HG03066 (cell line): ENCODE data around the gene MEIOB.

Experiments
- ATAC-seq: cut with Tn5 transposase; IDR thresholded peaks from one replicate; pipeline ENCODE4 v1.9.1; 2021; ENCODE audit warnings: low read depth; ENCODE audit not compliant: unreplicated experiment

MEIOB gene

DNA sequence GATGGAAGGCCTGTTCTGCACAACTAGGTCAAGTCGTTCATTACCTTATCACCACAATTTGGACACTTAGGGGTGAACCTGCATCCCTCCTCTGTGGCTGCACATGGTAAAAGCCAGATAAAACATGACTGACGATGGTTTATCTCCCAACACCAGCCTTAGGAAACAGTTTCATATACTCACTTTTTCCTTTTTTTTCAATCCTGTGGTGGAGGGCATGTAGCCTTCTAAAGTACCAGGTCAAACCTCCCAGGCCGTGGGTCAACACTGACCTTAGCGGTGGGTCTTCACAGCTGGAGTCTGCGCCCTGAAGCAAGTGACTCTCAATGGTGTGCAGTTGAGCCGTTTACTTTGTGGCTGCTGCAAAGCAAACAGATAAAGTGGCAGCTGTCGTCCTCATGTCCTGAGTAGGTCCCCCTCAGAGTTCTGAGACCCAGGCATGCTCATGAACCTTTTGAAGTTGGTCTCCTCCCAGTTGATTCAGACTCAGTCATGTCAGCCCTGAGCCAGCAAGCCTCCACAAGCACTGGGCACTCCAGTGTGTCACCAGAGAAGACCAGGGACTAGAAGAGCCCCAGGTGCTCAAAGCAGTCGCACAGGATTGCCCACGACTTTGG lies 39.0 kb downstream of the MEIOB start:
- ATAC-seq, result no peak

GRCh38 chr16:1831186-1832075 lies 40.5 kb downstream of the MEIOB start:
- no peak for ATAC-seq

DNA sequence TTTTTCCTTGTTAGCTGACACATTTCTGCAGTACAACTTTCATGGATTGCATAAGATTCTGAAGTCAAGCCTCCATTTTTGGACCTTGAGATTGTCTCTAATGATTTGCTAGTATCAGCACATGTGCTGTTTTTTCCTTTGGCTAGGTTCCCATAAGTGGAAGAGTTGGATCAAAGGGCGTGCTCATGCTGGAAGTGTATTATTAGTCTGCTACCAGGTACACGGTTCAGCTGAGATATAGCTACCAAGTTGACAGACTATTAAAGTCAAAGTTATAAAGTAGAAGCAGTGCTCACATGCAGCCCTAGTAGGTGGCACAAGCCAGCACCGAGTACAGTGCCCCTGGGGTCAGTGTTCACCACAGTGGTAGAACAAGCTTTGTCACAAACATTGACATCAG lies 41.8 kb downstream of the MEIOB start:
- no peak for ATAC-seq

GRCh38 chr16:1828645-1829410 lies 43.1 kb downstream of the MEIOB start:
- ATAC-seq, result no peak

DNA sequence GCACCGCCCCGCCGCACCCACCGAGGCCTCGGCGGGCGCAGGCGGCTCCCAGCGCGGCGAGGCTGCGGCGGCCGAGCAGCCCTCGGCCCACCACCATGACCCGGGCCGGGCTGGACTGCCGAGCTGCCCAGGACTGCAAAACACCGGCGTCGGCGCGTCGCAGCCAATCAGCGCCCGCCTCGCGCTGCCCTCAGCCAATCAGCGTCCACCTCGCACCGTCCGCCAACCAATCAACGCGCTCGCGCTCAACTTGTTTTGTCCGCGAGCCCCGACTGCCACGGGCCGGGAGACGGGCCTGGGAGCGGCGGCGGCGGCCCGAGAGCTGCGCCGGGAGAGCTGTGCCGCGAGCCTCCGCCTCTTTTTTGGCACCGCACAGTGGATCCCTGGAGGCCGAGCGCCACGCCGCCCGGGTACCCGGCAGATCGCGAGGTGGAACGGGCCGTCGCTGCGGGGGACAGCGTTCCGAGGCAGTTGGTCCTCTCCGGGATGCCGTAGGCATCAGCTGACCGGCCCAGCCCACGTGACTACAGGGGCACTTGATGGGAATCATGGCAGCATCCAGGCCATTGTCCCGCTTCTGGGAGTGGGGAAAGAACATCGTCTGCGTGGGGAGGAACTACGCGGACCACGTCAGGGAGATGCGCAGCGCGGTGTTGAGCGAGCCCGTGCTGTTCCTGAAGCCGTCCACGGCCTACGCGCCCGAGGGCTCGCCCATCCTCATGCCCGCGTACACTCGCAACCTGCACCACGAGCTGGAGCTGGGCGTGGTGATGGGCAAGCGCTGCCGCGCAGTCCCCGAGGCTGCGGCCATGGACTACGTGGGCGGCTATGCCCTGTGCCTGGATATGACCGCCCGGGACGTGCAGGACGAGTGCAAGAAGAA lies 45.0 kb downstream of the MEIOB start, which contains the start of the genes FAHD1 and HAGH:
Gene FAHD1 (plus strand): TSS at position 516 of the 883 bp plus-strand sequence. CDS start 33 bp downstream, at position 549.
Gene HAGH (minus strand): TSS at position 135 of the 883 bp plus-strand sequence. CDS start 38 bp downstream, at position 97.
- peak; percentile 85 for ATAC-seq

GRCh38 chr16:1825864-1826690 lies 45.9 kb downstream of the MEIOB start:
- peak; percentile 54 for ATAC-seq

DNA sequence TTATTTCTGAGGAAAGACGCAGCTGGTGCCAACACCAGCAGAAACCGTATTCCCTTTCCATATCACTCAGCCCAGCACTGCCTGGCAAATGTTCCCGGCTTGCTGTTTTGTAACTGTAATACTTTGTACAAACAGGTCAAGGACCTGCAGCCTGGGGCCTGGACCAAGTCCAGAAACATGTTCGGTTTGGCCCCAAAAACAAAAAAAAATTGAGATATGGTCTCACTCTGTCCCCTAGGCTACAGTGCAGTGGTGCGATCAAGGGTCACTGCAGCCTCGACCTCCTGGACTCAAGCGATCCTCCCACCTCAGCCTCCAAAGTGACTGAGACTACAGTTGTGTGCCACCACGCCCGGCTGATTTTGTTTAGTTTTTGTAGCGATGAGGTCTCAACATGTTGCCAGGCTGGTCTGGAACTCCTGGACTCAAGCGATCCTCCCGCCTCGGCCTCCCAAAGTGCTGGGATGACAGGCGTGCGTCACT lies 46.5 kb downstream of the MEIOB start:
- no peak for ATAC-seq

DNA sequence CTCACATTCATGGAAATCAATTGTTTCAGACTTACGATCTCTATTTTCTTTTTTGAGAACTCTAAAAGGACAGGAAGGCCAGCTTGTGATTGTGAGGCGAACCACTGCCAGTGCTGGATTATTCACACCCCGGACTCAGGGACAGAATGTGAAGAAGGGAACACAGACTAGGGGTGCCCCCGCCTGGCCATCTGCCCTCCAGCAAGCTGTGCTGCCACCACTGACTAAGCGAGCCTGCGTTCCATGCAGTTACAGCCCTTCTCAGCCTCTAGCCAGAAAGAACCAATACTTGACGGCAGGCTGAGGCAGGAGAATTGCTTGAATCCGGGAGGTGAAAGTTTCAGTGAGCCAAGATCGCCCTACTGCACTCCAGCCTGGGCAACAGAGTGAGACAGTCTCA lies 48.1 kb downstream of the MEIOB start:
- no peak for ATAC-seq

GRCh38 chr16:1822801-1823200 lies 49.2 kb downstream of the MEIOB start:
- ATAC-seq, result no peak

GRCh38 chr16:1821861-1822611 lies 49.9 kb downstream of the MEIOB start:
- no peak for ATAC-seq

GRCh38 chr16:1820946-1821290 lies 51.0 kb downstream of the MEIOB start:
- no peak for ATAC-seq

DNA sequence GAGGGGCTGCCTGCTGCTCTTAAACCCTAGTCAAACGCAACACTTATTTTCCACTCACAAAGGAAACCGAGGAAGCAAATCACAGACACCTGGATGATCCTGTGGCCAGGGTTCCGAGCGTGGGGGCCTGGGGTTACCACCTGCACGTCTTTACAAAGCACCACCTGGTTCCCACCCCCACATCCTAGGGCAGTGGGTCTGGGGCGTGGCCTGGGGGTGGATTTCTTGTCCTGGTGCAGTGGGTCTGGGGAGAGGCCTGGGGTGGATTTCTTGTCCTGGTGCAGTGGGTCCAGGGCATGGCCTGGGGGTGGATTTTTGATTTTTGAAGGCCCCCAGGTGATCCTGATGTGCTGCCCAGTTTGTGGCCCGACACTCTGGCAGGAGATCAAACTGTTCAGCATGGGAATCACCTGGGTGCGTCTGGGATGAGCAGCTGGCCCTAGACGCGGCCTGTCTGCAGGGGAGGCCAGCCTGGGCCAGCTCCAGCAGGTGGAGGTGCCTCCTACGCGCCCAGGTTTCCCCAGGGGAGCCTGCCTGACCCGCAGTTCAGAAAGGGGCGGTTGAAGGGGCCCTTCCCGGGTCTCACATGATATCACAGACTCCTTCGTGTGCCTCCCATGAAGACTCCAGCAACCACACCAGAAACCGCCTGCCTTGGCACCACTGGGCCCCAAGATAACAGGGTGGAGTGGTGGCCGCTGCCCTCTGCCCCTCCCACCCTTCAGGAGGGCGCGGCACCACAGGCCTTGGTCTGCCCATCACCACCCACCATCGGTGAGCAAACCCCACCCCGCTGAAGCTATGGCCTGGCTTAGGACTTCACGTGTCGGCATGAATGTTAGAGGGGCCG lies 51.6 kb downstream of the MEIOB start:
- ATAC-seq, result no peak

DNA sequence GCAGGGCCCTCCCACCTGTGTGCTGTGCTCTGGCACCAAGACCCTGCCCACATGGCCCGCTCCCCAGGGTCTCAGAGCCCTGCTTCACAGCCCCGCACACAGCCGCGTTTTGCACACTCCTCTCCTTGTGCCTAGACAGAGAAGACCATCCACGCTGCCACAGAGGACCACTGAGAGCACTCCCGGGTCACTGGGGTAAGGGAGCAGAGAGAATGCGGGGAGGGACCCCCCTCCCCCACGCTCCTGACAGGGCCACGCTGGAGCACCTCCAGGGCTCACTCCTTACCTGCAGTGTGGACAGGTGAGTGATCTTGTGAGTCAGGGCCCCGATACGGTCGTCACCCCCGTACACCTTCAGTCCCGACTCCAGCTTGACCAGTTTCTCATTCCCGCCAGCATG lies 52.4 kb downstream of the MEIOB start:
- ATAC-seq, result no peak

GRCh38 chr16:1818873-1819525 lies 53.0 kb downstream of the MEIOB start:
- no peak for ATAC-seq

- no peak for ATAC-seq
These were observed 53.6 kb downstream of the MEIOB start for GRCh38 chr16:1818204-1818872.

- no peak for ATAC-seq
These were observed 54.2 kb downstream of the MEIOB start for GRCh38 chr16:1817716-1818115.

DNA sequence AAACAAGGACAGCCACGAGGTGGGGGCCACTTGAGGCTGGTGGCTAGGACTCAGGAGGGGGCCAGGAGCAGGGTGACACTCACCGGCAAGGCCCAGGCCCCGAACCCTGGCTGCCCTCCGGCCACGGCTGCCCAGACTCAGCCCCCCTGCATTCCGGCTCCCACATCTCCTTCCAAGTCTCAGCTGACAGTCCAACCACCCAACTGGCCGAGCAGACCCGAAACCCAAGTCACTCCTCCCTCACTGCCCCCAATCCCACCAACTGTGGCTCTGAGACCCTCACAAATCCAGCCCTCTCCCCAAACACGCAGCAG lies 54.7 kb downstream of the MEIOB start:
- ATAC-seq, result no peak
